Brain pericyte (primary cell): ENCODE data around the gene VENTX.

Source experiments
- DNase-seq: peaks from one replicate; pipeline ENCODE4 v3.0.0-alpha.2; 2012; ENCODE audit warnings: low read depth, low spot score

VENTX gene, protein sequence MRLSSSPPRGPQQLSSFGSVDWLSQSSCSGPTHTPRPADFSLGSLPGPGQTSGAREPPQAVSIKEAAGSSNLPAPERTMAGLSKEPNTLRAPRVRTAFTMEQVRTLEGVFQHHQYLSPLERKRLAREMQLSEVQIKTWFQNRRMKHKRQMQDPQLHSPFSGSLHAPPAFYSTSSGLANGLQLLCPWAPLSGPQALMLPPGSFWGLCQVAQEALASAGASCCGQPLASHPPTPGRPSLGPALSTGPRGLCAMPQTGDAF

DNA sequence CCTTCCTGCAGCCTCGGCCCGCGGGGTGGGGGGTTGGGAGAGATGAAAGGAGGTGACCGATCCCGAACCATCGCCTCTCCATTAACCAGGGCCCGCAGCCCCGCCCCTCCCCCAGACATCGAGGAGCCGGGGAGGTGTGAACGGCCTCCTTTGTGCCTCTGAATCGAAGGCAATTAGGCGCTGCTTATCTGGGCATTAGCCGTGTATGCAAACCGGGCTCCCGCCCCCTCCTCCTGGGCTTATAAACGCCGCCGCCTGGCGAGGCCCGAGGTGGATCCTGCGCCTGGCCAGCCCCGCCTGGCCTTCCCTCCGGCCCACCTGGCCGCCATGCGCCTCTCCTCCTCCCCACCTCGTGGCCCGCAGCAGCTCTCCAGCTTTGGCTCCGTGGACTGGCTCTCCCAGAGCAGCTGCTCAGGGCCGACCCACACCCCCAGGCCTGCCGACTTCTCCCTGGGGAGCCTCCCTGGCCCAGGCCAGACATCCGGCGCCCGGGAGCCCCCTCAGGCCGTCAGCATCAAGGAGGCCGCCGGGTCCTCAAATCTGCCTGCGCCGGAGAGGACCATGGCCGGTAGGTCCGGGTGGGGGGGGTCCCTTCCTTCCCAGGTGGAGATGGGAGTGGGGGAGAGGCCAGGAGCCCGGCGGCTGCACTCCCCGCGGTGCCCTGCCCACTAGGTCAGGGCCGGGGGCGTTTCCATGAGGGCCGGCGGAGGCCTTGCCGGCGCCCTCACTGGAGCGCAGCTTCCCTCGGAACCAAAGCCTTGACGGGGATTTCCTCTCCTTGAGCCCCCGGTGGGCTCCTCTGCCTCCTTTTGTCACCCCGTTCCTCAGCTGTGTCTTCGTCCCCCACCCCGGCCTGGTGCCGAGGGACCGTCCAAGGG, at the start of gene VENTX:
Gene VENTX, plus strand, starts transcription at position 268 of the 878 bp plus-strand sequence. Its CDS starts 60 bp downstream, at position 328.
- no peak for DNase-seq

DNA sequence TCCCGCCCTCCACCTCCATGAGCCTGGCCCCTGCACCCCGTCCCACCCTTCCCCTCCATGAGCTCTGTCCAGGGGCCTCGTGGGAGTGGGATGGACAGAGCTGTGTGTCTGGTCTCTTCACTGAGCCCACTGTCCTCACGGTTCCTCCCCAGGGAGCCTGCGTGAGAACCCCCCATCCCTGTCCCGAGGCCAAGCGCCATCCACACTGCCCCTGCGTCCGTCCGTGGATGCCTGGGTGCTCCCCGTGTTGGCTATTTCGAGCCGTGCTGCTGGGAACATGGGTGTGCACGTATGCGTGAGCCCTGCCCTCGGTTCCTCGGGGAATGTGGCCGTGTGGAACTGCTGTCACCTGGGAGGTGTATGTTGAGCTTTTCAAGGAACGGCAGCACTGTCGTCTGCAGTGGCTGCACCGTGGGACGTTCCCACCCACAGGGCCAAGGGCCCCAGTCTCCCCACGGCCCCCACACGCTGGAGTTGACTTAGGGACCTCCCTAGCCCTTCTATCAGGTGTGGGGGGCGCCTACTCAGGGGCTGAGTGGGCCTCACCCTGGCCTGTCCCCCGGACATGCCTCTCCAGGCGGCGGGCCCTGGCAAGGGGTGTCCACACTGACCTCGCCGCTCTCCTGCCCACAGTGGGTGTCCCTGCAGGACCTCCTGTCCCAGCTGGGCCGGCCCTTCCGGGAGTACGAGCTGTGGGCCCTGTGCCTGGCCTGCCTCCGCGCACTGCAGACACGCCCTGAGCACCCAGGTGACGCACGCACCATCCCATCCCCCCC, 49.6 kb upstream of the VENTX start:
- DNase-seq: no peak

DNA sequence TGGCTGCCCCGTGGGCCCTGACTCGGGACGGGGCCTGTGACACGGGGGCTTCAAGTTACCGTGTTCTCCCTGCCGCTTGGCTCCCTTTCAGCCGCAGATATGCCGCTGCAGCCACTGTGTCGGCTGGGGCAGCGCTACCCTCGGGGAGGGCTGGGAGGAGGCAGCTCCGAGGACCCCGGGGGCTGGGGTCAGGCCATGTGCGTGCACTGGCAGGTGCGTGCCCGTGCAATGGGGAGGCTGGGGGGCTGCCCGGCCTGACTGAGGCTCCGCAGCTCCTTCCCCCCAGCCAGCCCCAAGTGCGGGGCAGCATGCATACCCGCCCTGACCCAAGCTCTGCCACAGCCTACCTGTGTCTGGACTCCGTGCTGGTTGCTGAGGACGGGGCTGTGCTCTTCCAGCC, 48.4 kb upstream of the VENTX start:
- DNase-seq: no peak

DNA sequence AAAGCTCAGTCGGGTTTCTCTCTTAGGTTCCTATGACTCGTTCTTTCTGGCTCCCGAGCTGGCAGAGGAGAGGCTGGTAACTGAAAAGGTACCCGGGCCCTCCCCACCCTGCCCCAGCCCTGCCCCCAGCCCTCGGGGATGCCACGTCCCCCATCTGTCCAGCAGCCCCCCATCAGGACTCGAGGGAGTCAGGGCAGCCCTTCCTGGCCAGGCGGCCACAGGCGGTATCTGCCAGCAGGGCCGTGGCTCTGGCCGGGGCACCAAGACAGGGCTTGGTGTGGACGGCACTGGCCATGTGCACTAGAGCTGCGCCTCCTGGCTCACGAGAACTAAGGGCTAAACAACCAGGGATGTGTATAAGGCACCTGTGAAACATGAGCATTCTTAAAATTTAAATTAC, 47.9 kb upstream of the VENTX start:
- no peak for DNase-seq

DNA sequence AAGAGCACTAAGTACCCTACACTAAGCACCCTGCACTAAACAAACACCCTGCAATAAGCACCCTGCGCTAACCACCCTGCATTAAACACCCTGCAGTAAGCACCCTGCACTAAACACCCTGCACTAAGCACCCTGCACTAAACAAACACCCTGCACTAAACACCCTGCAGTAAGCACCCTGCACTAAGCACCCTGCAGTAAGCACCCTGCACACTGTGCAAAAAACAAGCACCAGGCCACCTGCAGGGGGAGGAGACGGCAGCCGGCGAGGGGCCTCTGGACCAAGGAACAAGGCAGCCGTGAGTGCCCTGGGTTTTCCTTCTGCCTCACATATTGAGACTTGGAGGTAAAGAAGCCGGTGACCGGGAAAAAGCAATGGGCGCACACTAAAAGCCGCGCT, 47.4 kb upstream of the VENTX start:
- DNase-seq: no peak

DNA sequence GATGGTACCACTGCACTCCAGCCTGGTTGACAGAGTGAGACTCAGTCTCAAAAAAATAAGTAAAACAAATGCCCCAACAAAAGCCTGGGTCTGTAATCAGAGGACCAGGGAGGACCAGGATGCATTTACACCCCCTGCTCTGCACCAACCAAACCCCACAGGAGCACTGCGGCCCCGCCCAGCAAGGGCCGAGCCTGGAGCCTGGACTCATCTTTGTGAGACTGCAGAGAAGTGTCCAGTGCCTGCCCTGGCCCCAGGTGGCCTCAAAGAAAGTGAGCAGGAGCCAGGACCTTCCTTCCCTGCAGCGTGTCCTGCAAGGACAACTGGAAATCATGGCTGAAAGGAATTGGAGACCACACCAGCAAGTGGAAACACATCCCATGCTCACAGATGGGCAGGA, 46.0 kb upstream of the VENTX start:
- no peak for DNase-seq

DNA sequence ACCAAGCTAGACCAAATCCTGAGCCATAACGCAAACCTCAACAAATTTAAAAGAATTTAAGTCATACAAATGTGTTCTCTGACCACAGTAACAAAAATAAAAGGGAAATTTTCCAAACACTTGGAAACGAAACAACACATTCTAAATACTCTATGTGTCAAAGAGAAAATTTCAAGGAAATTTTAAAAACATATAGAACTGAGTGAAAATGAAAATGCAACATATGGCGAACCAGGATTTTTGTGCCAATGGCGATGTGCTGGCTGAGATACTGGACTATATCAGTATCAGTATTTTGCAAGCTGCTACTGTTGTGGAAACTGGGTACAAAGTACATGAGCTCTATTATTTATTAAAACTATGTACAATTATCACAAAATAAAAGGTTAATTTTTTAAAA, 43.5 kb upstream of the VENTX start:
- DNase-seq: no peak

DNA sequence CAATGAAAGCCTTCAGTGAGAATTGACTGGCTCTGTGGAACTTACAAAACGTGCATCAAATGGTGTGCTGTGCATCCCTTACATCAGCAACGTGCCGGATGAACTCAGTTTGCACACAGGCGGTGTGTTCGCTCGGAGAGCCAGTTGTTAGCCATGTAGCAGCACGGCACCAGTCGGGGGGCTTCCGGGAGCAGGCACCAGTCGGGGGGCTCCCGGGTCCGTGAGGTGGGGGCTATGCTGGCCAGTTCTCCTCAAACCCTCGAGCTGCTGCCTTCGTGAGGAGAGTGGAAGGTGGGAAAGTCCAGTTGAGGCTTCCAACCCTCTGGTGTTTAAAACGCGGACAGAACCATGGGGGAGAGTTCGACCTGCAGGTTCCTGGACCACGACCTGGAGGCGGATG, 42.6 kb upstream of the VENTX start:
- no peak for DNase-seq

DNA sequence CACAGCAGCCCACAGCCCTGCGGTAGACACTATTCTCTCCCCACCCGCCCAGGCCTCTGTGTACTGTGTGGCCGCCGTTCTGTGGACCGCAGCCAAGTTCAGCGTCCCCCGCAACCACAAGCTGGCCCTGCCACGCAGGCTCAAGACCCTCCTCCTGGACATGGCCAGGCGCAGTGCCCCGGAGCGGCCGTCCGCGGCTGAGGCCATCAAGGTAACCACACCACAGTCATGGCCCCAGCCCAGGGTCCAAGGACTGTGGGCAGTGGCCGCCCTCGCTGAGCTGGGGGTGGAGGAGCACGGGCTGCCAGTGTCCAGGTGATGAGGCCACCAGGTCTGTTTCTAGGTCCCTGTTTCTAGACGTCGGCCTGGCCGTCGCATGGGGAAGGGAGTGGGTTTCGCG, 42.0 kb upstream of the VENTX start:
- DNase-seq: no peak

DNA sequence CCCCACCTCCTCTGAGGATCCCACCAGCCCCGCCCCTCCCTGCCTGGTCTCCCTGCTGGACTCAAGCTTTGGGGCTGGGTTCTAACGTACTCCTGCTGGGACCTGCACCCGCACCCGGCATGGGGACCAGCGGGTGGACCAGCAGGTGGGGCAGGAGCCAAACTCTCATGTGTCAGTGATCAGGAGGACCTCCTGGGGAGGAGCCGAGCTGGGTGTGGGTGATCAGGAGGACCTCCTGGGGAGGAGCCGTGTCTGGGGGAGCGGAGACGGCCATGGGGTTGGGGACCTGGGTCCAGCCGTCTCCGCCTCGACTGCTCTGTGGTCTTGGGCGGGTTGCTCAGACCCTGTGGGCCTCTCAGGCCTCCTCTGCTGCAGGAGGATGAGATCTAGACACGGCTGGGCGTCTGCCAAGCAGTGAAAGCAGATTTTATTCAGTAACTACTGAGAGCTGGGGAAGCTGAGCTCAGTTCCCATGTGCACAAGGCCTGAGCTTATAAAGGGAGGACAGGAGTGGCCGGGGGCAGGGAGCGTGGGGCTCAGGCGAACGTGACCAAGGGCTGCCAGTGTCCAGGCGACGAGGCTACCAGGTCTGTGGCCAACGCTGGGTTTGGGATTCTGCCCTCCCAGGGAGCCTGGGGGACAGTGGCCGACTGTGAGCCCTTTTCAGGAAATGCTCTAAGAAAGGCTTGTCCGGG, 41.3 kb upstream of the VENTX start:
- no peak for DNase-seq

DNA sequence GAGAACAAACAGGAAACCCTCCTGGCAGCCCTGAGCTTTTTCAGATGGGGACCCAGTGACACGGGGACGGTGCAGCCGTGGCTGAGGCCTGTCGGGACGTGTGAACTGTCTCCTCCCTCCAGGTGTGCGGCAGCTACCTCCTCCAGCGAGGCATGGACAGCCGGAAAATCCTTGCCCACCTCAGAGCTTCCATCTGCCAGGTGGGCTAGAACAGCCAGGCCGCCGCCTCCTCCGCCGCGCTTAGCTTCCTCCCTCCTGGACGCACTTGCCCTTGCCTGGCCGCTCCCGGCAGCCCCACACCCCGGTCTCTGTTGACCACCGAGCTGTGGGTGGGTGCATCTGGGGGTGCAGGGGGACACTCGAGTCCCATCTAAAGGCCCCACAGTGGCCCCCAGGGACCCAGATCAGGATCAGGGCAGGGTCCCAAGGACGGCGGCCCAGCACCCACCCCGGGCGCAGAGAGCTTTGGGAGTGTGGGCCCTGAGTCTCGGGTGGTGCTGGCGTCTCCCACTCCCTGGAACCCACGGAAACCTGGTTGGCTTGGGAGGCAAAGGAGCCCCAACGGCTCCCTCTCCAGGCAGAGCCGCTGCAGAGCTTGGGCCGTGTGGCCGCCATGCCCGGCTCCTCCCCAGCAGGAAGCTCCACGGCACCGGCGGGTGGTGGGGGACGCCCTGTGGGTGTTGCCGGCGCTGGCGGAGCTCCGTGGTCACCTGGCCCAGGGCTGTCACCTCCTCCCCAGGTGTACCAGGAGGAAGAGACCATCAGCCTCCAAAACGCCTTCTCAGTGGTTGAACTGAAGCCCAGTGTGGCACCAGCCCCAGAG, 40.5 kb upstream of the VENTX start:
- DNase-seq: no peak

DNA sequence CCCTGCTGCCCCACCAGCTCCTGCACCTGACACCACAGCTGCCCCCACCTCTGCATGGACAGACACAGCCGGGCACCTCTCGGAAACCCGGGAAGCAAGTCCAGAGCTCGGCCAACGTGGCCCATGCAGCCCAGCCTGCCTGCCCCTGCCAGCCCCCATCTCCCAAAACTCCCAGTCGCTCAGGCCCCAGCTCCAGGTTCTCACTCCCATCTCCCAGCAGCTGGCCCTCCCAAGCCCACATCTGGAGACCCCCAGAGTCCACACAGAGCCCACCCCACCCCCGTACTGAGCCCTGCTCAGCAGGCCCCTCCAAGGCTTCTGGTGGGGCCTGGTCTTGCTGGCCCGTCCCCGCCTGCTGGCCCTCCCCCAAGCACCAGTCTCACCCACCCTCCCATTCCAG, 39.9 kb upstream of the VENTX start:
- DNase-seq: no peak

DNA sequence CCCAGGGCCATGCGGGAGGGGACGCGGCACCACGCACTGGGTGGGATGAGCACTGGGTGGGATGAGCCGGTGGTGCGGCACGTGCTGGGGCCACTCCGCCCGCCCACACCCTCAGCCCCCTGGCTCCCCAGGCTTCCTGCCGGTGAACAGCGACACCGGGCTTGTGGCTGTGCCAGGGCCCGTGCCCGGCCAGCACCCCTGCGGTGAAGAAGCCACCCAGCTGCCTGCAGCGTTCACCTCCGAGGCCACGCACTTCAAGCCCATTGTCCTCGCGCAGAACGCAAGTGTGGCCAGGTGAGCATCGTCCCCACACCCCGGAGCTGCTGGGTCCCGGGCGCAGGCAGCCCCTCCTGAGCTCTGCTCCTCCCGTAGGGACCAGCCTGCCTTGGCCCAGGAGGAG, 39.4 kb upstream of the VENTX start:
- no peak for DNase-seq

DNA sequence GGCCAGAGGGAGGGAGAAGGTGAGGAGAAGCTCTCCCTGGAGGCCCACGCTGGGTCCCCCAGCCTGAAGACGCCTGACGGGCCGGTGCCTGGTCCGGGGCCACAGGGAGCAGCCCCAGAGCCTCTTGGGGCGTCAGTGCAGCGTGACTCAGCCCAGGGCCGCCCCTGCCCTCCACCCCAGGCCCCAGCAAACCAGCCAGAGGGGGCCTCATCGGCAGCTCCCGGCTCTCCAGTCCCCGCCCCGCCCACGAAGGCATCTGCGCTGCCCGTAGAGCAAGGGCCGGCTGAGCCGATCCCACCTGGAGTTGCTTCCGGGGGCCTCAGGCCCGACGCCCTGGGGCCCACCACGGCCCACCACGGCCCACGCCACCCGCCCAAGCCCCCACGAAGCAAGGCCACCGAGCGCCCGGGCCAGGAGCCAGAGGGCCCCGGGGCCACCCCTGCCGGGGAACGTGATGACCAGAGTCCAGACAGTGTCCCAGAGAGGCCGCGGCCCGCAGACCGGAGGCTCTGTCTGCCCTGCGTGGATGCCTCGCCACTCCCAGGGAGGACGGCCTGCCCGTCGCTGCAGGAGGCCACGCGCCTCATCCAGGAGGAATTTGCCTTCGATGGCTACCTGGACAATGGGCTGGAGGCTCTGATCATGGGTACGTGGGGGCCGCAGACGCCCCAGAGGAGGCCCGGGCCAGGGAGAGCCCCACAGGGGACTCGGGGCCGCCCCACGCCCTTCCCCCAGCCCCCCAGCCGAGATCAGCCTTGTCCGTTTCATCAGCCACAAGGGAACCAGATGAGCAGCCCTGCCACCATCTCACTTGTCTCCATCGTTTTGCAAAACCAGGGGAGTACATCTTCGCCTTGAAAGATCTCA, 38.8 kb upstream of the VENTX start:
- no peak for DNase-seq

DNA sequence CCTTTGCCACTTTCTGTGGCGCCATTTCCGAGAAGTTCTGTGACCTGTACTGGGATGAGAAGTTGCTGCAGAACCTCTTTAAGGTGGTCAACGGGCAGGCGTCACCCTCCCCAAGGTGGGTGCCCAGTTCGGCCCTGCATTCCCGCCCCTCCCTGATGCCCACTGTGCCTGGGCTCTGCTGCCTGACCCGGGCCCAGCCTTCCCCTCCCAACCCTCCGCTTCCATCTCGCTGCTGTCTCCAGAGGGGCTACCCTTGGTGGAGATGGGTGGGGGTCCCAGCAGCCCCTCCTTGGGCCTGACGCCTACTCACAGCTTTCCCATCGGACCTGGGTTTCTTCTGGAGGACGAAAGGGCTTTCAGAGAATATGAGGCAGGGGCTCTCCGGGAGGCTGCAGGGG, 38.2 kb upstream of the VENTX start:
- DNase-seq: no peak

DNA sequence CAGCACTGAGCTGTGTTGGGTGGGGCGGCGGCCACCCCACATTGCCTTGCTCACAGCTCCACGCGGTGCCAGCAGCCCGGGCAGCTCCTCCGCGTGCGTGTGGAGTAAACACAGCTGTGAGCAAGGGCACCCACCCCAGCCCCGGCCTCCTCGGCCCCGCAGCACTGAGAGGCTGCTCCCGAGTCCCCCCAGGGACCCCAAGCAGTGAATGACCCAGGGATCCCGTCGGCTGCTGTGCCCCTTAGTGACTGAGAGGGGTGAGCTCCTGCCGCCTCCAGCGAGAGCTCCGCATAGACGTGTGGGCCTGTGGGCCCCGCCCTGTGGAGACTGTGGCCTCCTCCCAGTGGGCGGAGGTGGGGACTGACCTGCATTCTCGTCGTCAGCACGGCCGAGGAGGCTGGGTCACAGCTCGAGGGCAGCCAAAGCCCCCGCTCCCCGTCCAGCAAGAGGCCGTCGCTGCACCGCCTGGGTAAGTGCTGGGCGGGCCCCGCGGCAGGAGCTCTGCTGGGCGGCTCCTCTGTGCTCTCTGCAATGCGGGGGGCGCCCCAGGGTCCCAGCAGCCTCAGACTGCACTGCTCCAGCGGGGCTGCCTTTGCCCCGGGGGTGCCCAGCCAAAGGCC, 37.6 kb upstream of the VENTX start:
- DNase-seq: no peak

DNA sequence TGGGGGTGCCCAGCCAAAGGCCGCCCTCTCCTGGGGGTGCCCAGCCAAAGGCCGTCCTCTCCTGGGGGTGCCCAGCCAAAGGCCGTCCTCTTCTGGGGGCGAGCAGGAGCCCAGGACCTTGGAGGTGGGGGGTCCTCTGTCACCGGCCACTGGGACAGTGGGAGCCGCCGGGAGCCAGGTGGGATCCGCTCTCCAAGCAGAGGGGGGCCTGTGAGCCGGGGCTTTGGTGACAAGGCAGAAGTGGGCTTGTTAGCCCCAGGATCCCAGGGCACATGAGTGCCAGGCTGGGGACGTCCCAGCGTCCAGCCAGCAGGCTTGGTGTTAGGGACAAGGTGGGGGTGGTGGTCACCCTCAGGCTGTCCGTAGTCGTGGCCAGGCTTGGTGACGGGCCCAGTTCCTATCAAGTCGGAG, 37.0 kb upstream of the VENTX start:
- DNase-seq: no peak

DNA sequence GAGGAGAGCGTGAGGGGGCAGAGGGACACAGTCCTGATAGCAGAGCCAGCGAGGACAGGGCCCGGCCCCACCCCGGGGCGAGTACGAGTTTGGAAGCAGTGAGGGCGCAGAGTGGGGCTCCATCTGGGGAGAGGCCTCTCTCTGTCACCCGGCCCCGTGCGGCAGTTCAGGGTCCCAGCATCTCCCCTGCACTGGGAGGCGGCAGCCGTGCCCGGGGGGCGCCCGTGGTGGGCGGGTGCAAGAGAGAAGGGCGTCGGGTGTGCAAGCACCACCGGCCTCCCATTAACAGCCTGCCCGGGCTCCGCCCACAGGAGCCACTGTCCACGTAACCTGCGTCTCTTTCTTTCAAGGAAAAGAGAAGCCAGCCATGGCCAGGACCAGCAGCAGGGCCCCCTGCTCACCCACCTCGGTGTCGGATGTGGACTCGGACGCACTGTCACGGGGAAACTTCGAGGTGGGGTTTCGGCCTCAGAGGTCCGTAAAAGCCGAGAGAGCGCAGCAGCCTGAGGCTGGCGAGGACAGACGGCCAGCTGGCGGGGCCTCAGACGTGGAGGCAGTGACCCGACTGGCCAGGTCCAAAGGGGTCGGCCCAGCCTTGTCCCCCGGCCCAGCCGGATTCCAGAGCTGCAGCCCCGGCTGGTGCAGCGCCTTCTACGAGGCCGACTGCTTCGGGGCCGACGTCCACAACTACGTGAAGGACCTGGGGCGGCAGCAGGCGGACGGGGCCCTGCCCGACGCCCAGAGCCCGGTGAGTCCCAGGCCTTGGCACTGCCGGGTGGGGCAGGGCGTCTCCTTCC, 36.3 kb upstream of the VENTX start:
- DNase-seq: no peak
